H1 (cell line): ENCODE measurements around the gene ARL8A. TPM values are rescaled to one million over a fixed set of nuclear protein-coding genes. Genes with fewer than 3 reads are reported as not detected.

Source experiments
- ASH2L ChIP-seq: fragments of 200-600, 300-600 bp; sonication (generic); IDR thresholded peaks from one replicate; pipeline ENCODE4 v1.7.1; 2017; ENCODE audit warnings: low read length
- BRCA1 ChIP-seq: IDR thresholded peaks from 2 replicates; pipeline ENCODE4 v1.6.1; 2012; ENCODE audit warnings: low read depth, low read length, improper control_type of control experiment
- CBX8 ChIP-seq: fragments of 300-800, 300-1000 bp; sonication (generic); IDR thresholded peaks from 2 replicates; pipeline ENCODE4 v1.7.1; 2016; ENCODE audit warnings: low read depth, low read length, borderline replicate concordance
- CEBPB ChIP-seq: IDR thresholded peaks from 2 replicates; pipeline ENCODE4 v1.6.1; 2012; ENCODE audit warnings: low read depth, low read length
- CTBP2 ChIP-seq: IDR thresholded peaks from 2 replicates; pipeline ENCODE4 v1.7.0; 2011; ENCODE audit warnings: borderline replicate concordance, mild to moderate bottlenecking, moderate library complexity, mixed read lengths, low read length; ENCODE audit not compliant: insufficient read depth, insufficient read length
- FOSL1 ChIP-seq: IDR thresholded peaks from 2 replicates; pipeline ENCODE4 v1.6.1; 2011; ENCODE audit warnings: mild to moderate bottlenecking, low read depth, low read length, moderate library complexity; ENCODE audit not compliant: insufficient read depth
- GABPA ChIP-seq: IDR thresholded peaks from 2 replicates; pipeline ENCODE4 v1.6.1; 2011; ENCODE audit warnings: mild to moderate bottlenecking, low read length, moderate library complexity, borderline replicate concordance; ENCODE audit not compliant: insufficient read depth
- HDAC2 ChIP-seq, 2 experiments: fragments of 300-600 bp in 1 of 2; sonication (generic) in 1 of 2; IDR thresholded peaks; 2 replicates each; pipeline ENCODE4 v1.6.1; 2011 to 2012; ENCODE audit warnings: low read depth in 2 of 2, low read length in 2 of 2, mild to moderate bottlenecking in 2 of 2, moderate library complexity in 2 of 2, borderline replicate concordance in 1 of 2, inconsistent platforms in 1 of 2
- KDM1A ChIP-seq: fragments of 200-600, 300-600 bp; sonication (generic); IDR thresholded peaks from 2 replicates; pipeline ENCODE4 v1.7.1; 2016; ENCODE audit warnings: mild to moderate bottlenecking, low read length, borderline replicate concordance
- KDM5A ChIP-seq: fragments of 200-600 bp; IDR thresholded peaks from 2 replicates; pipeline ENCODE4 v1.7.1; 2012; ENCODE audit warnings: mild to moderate bottlenecking, low read length, inconsistent platforms, mixed read lengths
- MAFK ChIP-seq: IDR thresholded peaks from 2 replicates; pipeline ENCODE4 v1.6.1; 2012; ENCODE audit warnings: low read depth, mild to moderate bottlenecking, improper control_type of control experiment, low read length
- NRF1 ChIP-seq: IDR thresholded peaks from 2 replicates; pipeline ENCODE4 v1.6.1; 2011; ENCODE audit warnings: mild to moderate bottlenecking, low read depth, low read length, improper control_type of control experiment
- POLR2A ChIP-seq, 2 experiments: IDR thresholded peaks; 1 replicate in 1 of 2; 2 replicates in 1 of 2; pipeline ENCODE4 v1.6.1; 2011; ENCODE audit warnings: low read depth in 2 of 2, low read length in 2 of 2, mild to moderate bottlenecking in 2 of 2; ENCODE audit errors: control extremely low read depth in 1 of 2
- POU5F1 ChIP-seq: IDR thresholded peaks from 2 replicates; pipeline ENCODE4 v1.6.1; 2011; ENCODE audit warnings: low read depth, mild to moderate bottlenecking, low read length, moderate library complexity
- RAD21 ChIP-seq, 2 experiments: IDR thresholded peaks in 1 of 2; conservative IDR thresholded peaks in 1 of 2; 2 replicates each; pipeline ENCODE4 v1.6.1; 2011; ENCODE audit warnings: low read depth in 2 of 2, low read length in 2 of 2, improper control_type of control experiment in 1 of 2, inconsistent platforms in 1 of 2, mild to moderate bottlenecking in 1 of 2, moderate library complexity in 1 of 2
- RXRA ChIP-seq: IDR thresholded peaks from 2 replicates; pipeline ENCODE4 v1.6.1; 2011; ENCODE audit warnings: low read depth, mild to moderate bottlenecking, low read length, moderate library complexity; ENCODE audit not compliant: insufficient read depth
- TAF1 ChIP-seq: IDR thresholded peaks from 2 replicates; pipeline ENCODE4 v1.6.1; 2011; ENCODE audit warnings: mild to moderate bottlenecking, low read depth, low read length
- TAF7 ChIP-seq: optimal IDR thresholded peaks from 2 replicates; pipeline ENCODE3; 2011; ENCODE audit warnings: low read depth, mild to moderate bottlenecking, inconsistent platforms, low read length, moderate library complexity, borderline replicate concordance
- TBP ChIP-seq: IDR thresholded peaks from 2 replicates; pipeline ENCODE4 v1.6.1; 2011; ENCODE audit warnings: low read depth, low read length, improper control_type of control experiment
- TCF12 ChIP-seq: IDR thresholded peaks from 2 replicates; pipeline ENCODE4 v1.6.1; 2011; ENCODE audit warnings: low read depth, mild to moderate bottlenecking, low read length
- TEAD4 ChIP-seq: IDR thresholded peaks from 2 replicates; pipeline ENCODE4 v1.6.1; 2012; ENCODE audit warnings: low read depth, low read length, inconsistent platforms, mixed read lengths
- polyA plus RNA-seq, 7 experiments: library from polyadenylated mRNA; depleted of rRNA in 3 of 7; stranded (reverse) in 5 of 7; unstranded in 2 of 7; fragments of >200 nt in 5 of 7; fragments of 200-250 nt in 2 of 7; gene quantifications; 1 replicate in 5 of 7; 2 replicates in 1 of 7; 4 replicates in 1 of 7; pipeline versions ENCODE4 v1.2.1 to v1.2.3, GENCODE V29; 2011 to 2013; ENCODE audit warnings: missing spikeins in 2 of 7, mixed read lengths in 2 of 7
- total RNA-seq: library from RNA; stranded (reverse); fragmentation: NEBNext Ultra II Directional; extraction: Animal tissue kit (Norgen Biotek cat#: 25700); gene quantifications from 2 replicates; pipeline ENCODE4 v1.2.1, GENCODE V29; 2021
- TF ChIP-seq, protein P1 (sequence below), 3 experiments: IDR thresholded peaks; 1 replicate in 2 of 3; 2 replicates in 1 of 3; pipeline versions ENCODE4 v1.5.1 to v1.6.1; 2011; ENCODE audit warnings: low read length in 3 of 3, mild to moderate bottlenecking in 3 of 3, inconsistent platforms in 2 of 3, low read depth in 1 of 3, moderate library complexity in 1 of 3; ENCODE audit not compliant: insufficient read depth in 1 of 3; ENCODE audit errors: control extremely low read depth in 1 of 3

ARL8A gene
- total and polyA plus RNA-seq, 2 of the 8 experiments (the other 6 are each of a cell fraction or from before 2014, with no cell fraction given): 40.3 to 58.7 TPM

- TF ChIP-seq GABPA (no peak), RXRA (no peak), ASH2L (peak; percentile 14), RAD21 (IDR thresholded peaks at IDR 0.05 in 1 of 2, conservative IDR thresholded peaks at IDR 0.05 in 1 of 2; ENCODE audit: low read depth in 2 of 2, low read length in 2 of 2) (peak; percentile 57 to 65), KDM1A (no peak), TAF7 (no peak), BRCA1 (no peak), TBP (no peak), HDAC2 (IDR thresholded peaks at IDR 0.05; ENCODE audit: borderline replicate concordance in 1 of 2, low read depth in 2 of 2, low read length in 2 of 2) (0 out of 4 replicates have a peak, but pooled peaks of 1 of the 2 experiments have one; percentile 48), FOSL1 (no peak), CBX8 (no peak), TCF12 (no peak), KDM5A (no peak), POLR2A (IDR thresholded peaks at IDR 0.05; ENCODE audit: control extremely low read depth in 1 of 2, low read depth in 2 of 2, low read length in 2 of 2) (no peak), POU5F1 (no peak), NRF1 (no peak), CTBP2 (no peak), TEAD4 (no peak), TAF1 (no peak), MAFK (no peak), CEBPB (0 out of 2 replicates have a peak, but pooled peaks have one; percentile 36)
- TF ChIP-seq, protein P1, sequence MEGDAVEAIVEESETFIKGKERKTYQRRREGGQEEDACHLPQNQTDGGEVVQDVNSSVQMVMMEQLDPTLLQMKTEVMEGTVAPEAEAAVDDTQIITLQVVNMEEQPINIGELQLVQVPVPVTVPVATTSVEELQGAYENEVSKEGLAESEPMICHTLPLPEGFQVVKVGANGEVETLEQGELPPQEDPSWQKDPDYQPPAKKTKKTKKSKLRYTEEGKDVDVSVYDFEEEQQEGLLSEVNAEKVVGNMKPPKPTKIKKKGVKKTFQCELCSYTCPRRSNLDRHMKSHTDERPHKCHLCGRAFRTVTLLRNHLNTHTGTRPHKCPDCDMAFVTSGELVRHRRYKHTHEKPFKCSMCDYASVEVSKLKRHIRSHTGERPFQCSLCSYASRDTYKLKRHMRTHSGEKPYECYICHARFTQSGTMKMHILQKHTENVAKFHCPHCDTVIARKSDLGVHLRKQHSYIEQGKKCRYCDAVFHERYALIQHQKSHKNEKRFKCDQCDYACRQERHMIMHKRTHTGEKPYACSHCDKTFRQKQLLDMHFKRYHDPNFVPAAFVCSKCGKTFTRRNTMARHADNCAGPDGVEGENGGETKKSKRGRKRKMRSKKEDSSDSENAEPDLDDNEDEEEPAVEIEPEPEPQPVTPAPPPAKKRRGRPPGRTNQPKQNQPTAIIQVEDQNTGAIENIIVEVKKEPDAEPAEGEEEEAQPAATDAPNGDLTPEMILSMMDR (IDR thresholded peaks at IDR 0.05; ENCODE audit: control extremely low read depth in 1 of 3, insufficient read depth in 1 of 3, low read depth in 1 of 3, low read length in 3 of 3): peak; percentile 67 to 84 (median 69)
These were observed 10.4 kb upstream of the ARL8A start (continued) for GRCh38 chr1:202154766-202155477.
